HG03045 (cell line): ENCODE results near the gene SPTLC1.

Source experiments
- ATAC-seq: cut with Tn5 transposase; IDR thresholded peaks from one replicate; pipeline ENCODE4 v1.9.1; 2021; ENCODE audit warnings: mild to moderate bottlenecking, moderate library complexity; ENCODE audit not compliant: unreplicated experiment

The SPTLC1 gene

GRCh38 chr9:91992461-91993041 lies 122.7 kb downstream of the SPTLC1 start:
- ATAC-seq = no peak

GRCh38 chr9:91991721-91992341 lies 123.4 kb downstream of the SPTLC1 start:
- ATAC-seq = no peak

GRCh38 chr9:91986248-91986647 lies 129.0 kb downstream of the SPTLC1 start:
- ATAC-seq = no peak

GRCh38 chr9:91985692-91986091 lies 129.5 kb downstream of the SPTLC1 start:
- ATAC-seq = no peak
